Transverse colon (tissue), 4 donors: Measurements from ENCODE around the gene RAB40A. TPM values are rescaled to one million over a fixed set of nuclear protein-coding genes. Genes with fewer than 3 reads are reported as not detected.

Source experiments
- DNase-seq: peaks from one replicate; pipeline ENCODE4 v3.0.0-alpha.2; 2019
- H3K27ac ChIP-seq, 4 donors: fragments of 200-600 bp; sonication (generic); 2 replicates each; pipeline ENCODE4 v1.5.1; 2016 to 2018; ENCODE audit warnings: inconsistent platforms in 4 of 4
- H3K27me3 ChIP-seq: fragments of 200-600 bp; sonication (generic); 2 replicates; pipeline ENCODE4 v1.5.1; 2017; ENCODE audit warnings: inconsistent platforms
- H3K36me3 ChIP-seq, 4 donors: fragments of 200-600 bp; sonication (generic); 2 replicates each; pipeline ENCODE4 v1.5.1; 2017 to 2019; ENCODE audit warnings: inconsistent platforms in 4 of 4
- H3K4me1 ChIP-seq, 4 donors: fragments of 200-600 bp; sonication (generic); 2 replicates each; pipeline ENCODE4 v1.5.1; 2017 to 2020; ENCODE audit warnings: inconsistent platforms in 4 of 4
- H3K4me3 ChIP-seq, 4 donors: fragments of 200-600 bp; sonication (generic); 1 replicate in 1 of 4; 2 replicates in 3 of 4; pipeline versions ENCODE4 v1.5.1 to v1.6.1; 2017 to 2019; ENCODE audit warnings: inconsistent platforms in 4 of 4
- H3K9me3 ChIP-seq, 2 donors: fragments of 200-600 bp; sonication (generic); 2 replicates each; pipeline ENCODE4 v1.5.1; 2017 to 2019; ENCODE audit warnings: inconsistent platforms in 2 of 2
- EP300 ChIP-seq: sonication (generic); formaldehyde crosslinking; IDR thresholded peaks from one replicate; pipeline ENCODE4 v1.6.1; 2017; ENCODE audit warnings: antibody characterized with exemption, low read depth
- POLR2A ChIP-seq: fragments of 450-650 bp; IDR thresholded peaks from one replicate; pipeline ENCODE4 v1.6.1; 2016; ENCODE audit warnings: antibody characterized with exemption, mild to moderate bottlenecking, moderate library complexity
- POLR2AphosphoS5 ChIP-seq, 3 donors: sonication (generic); formaldehyde crosslinking; IDR thresholded peaks; one replicate each; pipeline ENCODE4 v1.6.1; 2016; ENCODE audit warnings: antibody characterized with exemption in 3 of 3
- WGBS, 2 donors: methylation state at CpG; one replicate each; pipeline ENCODE4 v1.1.5; 2018; ENCODE audit warnings: low coverage in 1 of 2; 5-methylcytosine and 5-hydroxymethylcytosine counted together
- in situ Hi-C, 4 donors: fragments of 200-750 bp; cut with MboI; loops; one replicate each; pipeline versions ENCODE4 v1.15.0 to v1.15.1; 2017; ENCODE audit warnings: low sequenced_read_pairs in 3 of 4, low pct_ligation_motif_present in 1 of 4, low pct_unique_long_range_greater_than_20kb in 1 of 4
- intact Hi-C: fragments of 100-400 bp; cut with DNase I; formaldehyde crosslinking; loops from one replicate; pipeline ENCODE4 v1.15.1; 2023; ENCODE audit warnings: low total_unique reads
- total RNA-seq, 4 donors: library from RNA; depleted of rRNA; stranded (reverse); fragments of >200 nt; gene quantifications; one replicate each; pipeline ENCODE4 v1.1.0, GENCODE V29; 2016
- TF ChIP-seq, protein P1 (sequence below), 5 experiments: fragments of 200-600 bp in 3 of 5; fragments of 450-650 bp in 2 of 5; sonication (generic) in 3 of 5; IDR thresholded peaks; 1 replicate in 2 of 5; 2 replicates in 3 of 5; pipeline ENCODE4 v1.5.1; 2016 to 2017; ENCODE audit warnings: antibody characterized with exemption in 5 of 5, inconsistent platforms in 3 of 5, mild to moderate bottlenecking in 2 of 5, moderate library complexity in 1 of 5

The RAB40A gene
- total RNA-seq, 4 donors from 2014 or later, result 0.55 to 1.4 TPM; not detected in 2

DNA sequence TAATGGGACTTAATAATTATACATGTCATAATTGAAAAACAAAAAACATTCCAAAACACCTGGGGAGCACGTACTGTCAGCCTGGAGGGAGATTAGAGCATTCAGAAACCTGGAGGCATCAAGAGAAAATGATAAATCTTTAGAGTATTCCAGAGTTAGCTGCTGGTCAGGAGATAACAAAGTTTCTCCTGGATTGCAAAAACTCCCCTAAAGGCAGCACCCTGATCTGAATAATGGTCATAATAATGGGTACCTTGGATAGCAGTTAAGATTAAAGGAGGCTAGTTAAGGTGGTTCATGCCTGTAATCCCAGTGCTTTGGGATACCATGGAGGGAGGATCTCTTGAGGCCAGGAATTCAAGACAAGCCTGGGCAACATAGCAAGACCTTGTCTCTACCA is 15.9 kb upstream of the RAB40A start:
- Histone ChIP-seq H3K9me3 (no peaks in the 10 kb centered on the region), H3K4me1 (peaks cover 0 to 2% (median 0%) of the 10 kb centered on the region in 4 donors), H3K27me3 (no peaks in the 10 kb centered on the region), H3K4me3 (no peak overlapping the region), H3K36me3 (no peaks in the 10 kb centered on the region), H3K27ac (peak overlapping the region in 2 of 4 donors; percentile 13 to 37)
- in situ Hi-C loops (loop anchor here (10.0 to 25.0 kb wide), 3 partner anchors 252 to 290 kb away; partner anchors contain the start of gene PLP1 (in 1 of the 4)), intact Hi-C loops (no loop called here)
- TF ChIP-seq POLR2AphosphoS5 (IDR thresholded peaks at IDR 0.05), result no peak
- TF ChIP-seq EP300, result no peak
- no peak for TF ChIP-seq POLR2A
- TF ChIP-seq, protein P1, sequence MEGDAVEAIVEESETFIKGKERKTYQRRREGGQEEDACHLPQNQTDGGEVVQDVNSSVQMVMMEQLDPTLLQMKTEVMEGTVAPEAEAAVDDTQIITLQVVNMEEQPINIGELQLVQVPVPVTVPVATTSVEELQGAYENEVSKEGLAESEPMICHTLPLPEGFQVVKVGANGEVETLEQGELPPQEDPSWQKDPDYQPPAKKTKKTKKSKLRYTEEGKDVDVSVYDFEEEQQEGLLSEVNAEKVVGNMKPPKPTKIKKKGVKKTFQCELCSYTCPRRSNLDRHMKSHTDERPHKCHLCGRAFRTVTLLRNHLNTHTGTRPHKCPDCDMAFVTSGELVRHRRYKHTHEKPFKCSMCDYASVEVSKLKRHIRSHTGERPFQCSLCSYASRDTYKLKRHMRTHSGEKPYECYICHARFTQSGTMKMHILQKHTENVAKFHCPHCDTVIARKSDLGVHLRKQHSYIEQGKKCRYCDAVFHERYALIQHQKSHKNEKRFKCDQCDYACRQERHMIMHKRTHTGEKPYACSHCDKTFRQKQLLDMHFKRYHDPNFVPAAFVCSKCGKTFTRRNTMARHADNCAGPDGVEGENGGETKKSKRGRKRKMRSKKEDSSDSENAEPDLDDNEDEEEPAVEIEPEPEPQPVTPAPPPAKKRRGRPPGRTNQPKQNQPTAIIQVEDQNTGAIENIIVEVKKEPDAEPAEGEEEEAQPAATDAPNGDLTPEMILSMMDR (IDR thresholded peaks at IDR 0.05), result no peak
- DNase-seq, result no peak
- WGBS, 2 donors, result 43% methylated on average over 1 of the region's 1 CpG; no CpG with 5 or more reads in 1 of the 2 donors

DNA sequence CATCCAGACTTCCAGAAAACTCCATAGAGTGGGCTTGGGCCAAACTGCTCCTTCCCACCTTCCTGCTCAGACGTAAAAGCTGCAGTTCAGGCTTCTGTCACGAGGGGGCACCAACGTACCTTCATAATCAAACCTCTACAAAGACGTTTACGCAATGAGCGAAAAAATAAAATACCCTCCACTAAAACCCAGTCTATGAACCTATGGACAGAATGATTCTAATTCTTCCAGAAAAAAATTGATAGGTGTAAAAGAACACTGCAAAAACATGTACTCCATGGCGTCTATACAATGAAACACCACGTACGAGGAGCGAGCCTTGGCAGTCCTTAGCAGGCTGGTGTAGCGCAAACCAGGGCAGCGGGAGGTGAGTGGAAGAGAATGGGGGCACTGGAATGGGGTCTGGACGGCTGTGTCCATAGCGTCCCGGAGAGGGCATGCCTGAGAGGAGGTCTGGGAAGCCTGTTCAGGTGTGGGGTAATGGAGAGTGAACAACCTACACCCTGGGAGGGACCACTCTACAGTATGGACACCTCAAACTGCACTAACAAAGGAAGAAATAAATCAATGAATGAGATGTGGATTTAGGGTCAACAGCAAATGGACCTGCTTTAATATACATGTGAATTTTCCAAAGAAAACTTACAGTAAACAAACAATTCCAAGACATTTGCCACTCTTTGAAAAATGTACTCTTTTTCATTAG is 14.4 kb upstream of the RAB40A start:
- 12% methylated on average over 15 of the region's 15 CpGs; no CpG with 5 or more reads in 1 of the 2 donors for WGBS, 2 donors
- peak overlapping the region in 2 of 4 donors; percentile 22 to 41 for H3K4me3 ChIP-seq
- H3K27ac ChIP-seq, result peak overlapping the region in 1 of 4 donors; percentile 40
- intact Hi-C loops (no loop called here), in situ Hi-C loops (loop anchor here (10.0 to 25.0 kb wide), 3 partner anchors 254 to 291 kb away; partner anchors contain the start of gene PLP1 (in 1 of the 4))
- H3K27me3 ChIP-seq, result no peaks in the 10 kb centered on the region
- peaks cover 0 to 2% (median 0%) of the 10 kb centered on the region in 4 donors for H3K4me1 ChIP-seq
- DNase-seq, result peak; percentile 83
- H3K36me3 ChIP-seq, result no peaks in the 10 kb centered on the region
- no peaks in the 10 kb centered on the region for H3K9me3 ChIP-seq
- no peak for TF ChIP-seq POLR2A
- TF ChIP-seq EP300, result no peak
- no peak for TF ChIP-seq POLR2AphosphoS5 (IDR thresholded peaks at IDR 0.05)
- TF ChIP-seq, protein P1 (IDR thresholded peaks at IDR 0.05), result peak; percentile 65 to 83 (median 74)

DNA sequence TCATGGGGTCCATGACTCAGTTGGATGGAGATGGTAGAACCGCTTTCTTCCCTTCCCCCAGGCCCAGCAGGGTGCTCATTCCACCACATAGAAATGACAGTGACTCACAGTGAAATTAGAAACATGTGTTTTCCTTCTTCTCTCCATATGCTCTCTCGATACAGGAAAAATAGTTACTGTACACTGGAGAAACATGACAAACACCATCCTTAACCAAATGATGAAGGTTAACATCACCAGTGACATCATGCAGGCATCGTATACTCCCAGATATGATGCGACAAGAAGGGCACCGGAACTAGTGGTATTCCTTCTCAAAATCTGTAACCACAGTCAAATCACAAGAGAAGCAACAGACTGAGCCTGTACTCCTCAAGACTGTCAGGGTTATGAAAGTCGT is 11.7 kb upstream of the RAB40A start:
- H3K27me3 ChIP-seq, result no peaks in the 10 kb centered on the region
- H3K4me1 ChIP-seq, result peaks cover 0 to 2% (median 0%) of the 10 kb centered on the region in 4 donors
- H3K27ac ChIP-seq, result no peak overlapping the region
- in situ Hi-C loops, result loop anchor here (10.0 to 25.0 kb wide), 3 partner anchors 256 to 294 kb away; partner anchors contain the start of gene PLP1 (in 1 of the 4)
- H3K4me3 ChIP-seq, result no peak overlapping the region
- DNase-seq, result no peak
- intact Hi-C loops, result no loop called here
- H3K36me3 ChIP-seq, result no peaks in the 10 kb centered on the region
- TF ChIP-seq POLR2AphosphoS5 (IDR thresholded peaks at IDR 0.05) (no peak), EP300 (no peak), POLR2A (no peak)
- TF ChIP-seq, protein P1 (IDR thresholded peaks at IDR 0.05), result no peak
- no peaks in the 10 kb centered on the region for H3K9me3 ChIP-seq
- WGBS, 2 donors, result 70% methylated on average over 6 of the region's 6 CpGs; no CpG with 5 or more reads in 1 of the 2 donors

DNA sequence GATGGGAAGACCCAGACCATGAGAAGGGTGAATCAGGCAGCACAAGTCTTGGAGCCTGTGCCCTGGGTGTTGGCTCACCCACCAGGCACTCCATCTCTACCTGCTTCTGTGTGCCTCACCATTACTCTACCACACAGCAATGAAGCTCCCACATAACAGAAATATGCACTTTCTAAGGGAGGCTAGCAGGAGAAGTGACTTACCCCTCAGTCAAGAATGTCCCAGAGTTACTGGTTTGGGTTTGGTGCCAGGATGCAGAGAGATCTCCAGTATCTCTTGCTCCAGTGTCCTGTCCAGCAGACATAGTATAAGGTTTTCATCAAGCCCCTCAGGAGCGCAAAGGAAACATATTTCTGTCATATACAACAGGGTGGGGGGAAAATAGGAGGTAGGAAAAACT is 11.3 kb upstream of the RAB40A start:
- in situ Hi-C loops (loop anchor here (10.0 to 25.0 kb wide), 3 partner anchors 257 to 294 kb away; partner anchors contain the start of gene PLP1 (in 1 of the 4)), intact Hi-C loops (no loop called here)
- H3K4me1 ChIP-seq, result peaks cover 0 to 2% (median 0%) of the 10 kb centered on the region in 4 donors
- TF ChIP-seq POLR2A, result no peak
- no peak for TF ChIP-seq POLR2AphosphoS5 (IDR thresholded peaks at IDR 0.05)
- TF ChIP-seq EP300, result no peak
- TF ChIP-seq, protein P1 (IDR thresholded peaks at IDR 0.05), result no peak
- H3K36me3 ChIP-seq, result no peaks in the 10 kb centered on the region
- no peaks in the 10 kb centered on the region for H3K27me3 ChIP-seq
- no peak overlapping the region for H3K27ac ChIP-seq
- no peak for DNase-seq
- WGBS, 2 donors, result 76% methylated on average over 1 of the region's 1 CpG; no CpG with 5 or more reads in 1 of the 2 donors
- no peaks in the 10 kb centered on the region for H3K9me3 ChIP-seq
- H3K4me3 ChIP-seq, result no peak overlapping the region
